A549 (cell line): ENCODE data around the gene HOGA1. TPM values are rescaled to one million over a fixed set of nuclear protein-coding genes. Genes with fewer than 3 reads are reported as not detected.
A peak's percentile ranks its signal among the peaks of the same experiment; 100 is the strongest.

Source experiments
- ATAC-seq, 2 experiments: fragments of 200-7000 bp in 1 of 2; fragments of >200 bp in 1 of 2; cut with Nextera tagmentation in 1 of 2; cut with Tn5 transposase in 1 of 2; 3 replicates each; pipeline versions ENCODE4 v1.8.0 to v1.9.1; 2018 to 2020; ENCODE audit warnings: mild to moderate bottlenecking in 1 of 2, moderate library complexity in 1 of 2
- CTCF ChIA-PET: fragments of 300-600 bp; sonication (Branson Sonifier 250); formaldehyde crosslinking; extraction: SDS; loops from one replicate; lab custom pipeline; 2021; ENCODE audit warnings: antibody characterized with exemption, inconsistent platforms; lab: Yijun Ruan, JAX
- POLR2A ChIA-PET: fragments of 350-600 bp; formaldehyde crosslinking; extraction: SDS; loops from one replicate; lab custom pipeline; 2021; ENCODE audit warnings: antibody characterized with exemption, inconsistent platforms; lab: Yijun Ruan, JAX
- DNase-seq, 2 experiments: peaks; one replicate each; pipeline versions ENCODE4 v3.0.0 to v3.0.0-alpha.2; 2011 to 2016; ENCODE audit warnings: low read depth in 1 of 2, low spot score in 1 of 2
- FAIRE-seq: peaks from 2 replicates; lab custom pipeline; 2011; peaks lifted over from hg19 to GRCh38; lab: Jason Lieb, UNC
- H3K27ac ChIP-seq, 2 experiments: fragments of >200 bp; sonication (Bioruptor Twin); formaldehyde crosslinking; 3 replicates each; pipeline ENCODE4 v1.5.1; 2016 to 2017
- H3K4me1 ChIP-seq: fragments of >200 bp; sonication (Bioruptor Twin); formaldehyde crosslinking; 3 replicates; pipeline ENCODE4 v1.6.1; 2016
- H3K4me2 ChIP-seq: fragments of >200 bp; sonication (Bioruptor Twin); formaldehyde crosslinking; 3 replicates; pipeline ENCODE4 v1.6.1; 2016
- H3K4me3 ChIP-seq: fragments of >200 bp; sonication (Bioruptor Twin); formaldehyde crosslinking; 3 replicates; pipeline ENCODE4 v1.5.1; 2016
- H3K9me3 ChIP-seq: fragments of >200 bp; sonication (Bioruptor Twin); formaldehyde crosslinking; 3 replicates; pipeline ENCODE4 v1.6.1; 2016
- CEBPB ChIP-seq, 2 experiments: fragments of >200 bp in 1 of 2; sonication (Bioruptor Twin) in 1 of 2; formaldehyde crosslinking in 1 of 2; IDR thresholded peaks; 2 replicates each; pipeline ENCODE4 v1.6.1; 2012 to 2016
- CTCF ChIP-seq: fragments of >200 bp; sonication (Bioruptor Twin); formaldehyde crosslinking; IDR thresholded peaks from 3 replicates; pipeline ENCODE4 v1.5.1; 2016
- E2F6 ChIP-seq: IDR thresholded peaks from 2 replicates; pipeline ENCODE4 v1.6.1; 2012; ENCODE audit warnings: low read depth, borderline replicate concordance
- EP300 ChIP-seq, 2 experiments: fragments of >200 bp; sonication (Bioruptor Twin); formaldehyde crosslinking; IDR thresholded peaks; 2 replicates in 1 of 2; 3 replicates in 1 of 2; pipeline ENCODE4 v1.6.1; 2016 to 2017
- ESRRA ChIP-seq: fragments of 150-350 bp; IDR thresholded peaks from 2 replicates; pipeline ENCODE4 v1.6.1; 2014; ENCODE audit warnings: mild to moderate bottlenecking, low read length, borderline replicate concordance
- FOSB ChIP-seq: fragments of 250-450 bp; sonication (Bioruptor Pico); IDR thresholded peaks from 2 replicates; pipeline ENCODE4 v1.5.0; 2020; ENCODE audit warnings: mild to moderate bottlenecking, moderate library complexity
- FOSL2 ChIP-seq, 2 experiments: fragments of 450-650 bp in 1 of 2; fragments of >200 bp in 1 of 2; sonication (Bioruptor Twin) in 1 of 2; formaldehyde crosslinking; IDR thresholded peaks; 2 replicates each; pipeline versions ENCODE4 v1.5.0 to v1.6.1; 2016 to 2020; ENCODE audit warnings: mild to moderate bottlenecking in 1 of 2, moderate library complexity in 1 of 2
- GATA3 ChIP-seq: IDR thresholded peaks from 2 replicates; pipeline ENCODE4 v1.6.1; 2012; ENCODE audit warnings: borderline replicate concordance
- HDAC2 ChIP-seq: fragments of 200-600 bp; sonication (generic); IDR thresholded peaks from 2 replicates; pipeline ENCODE4 v1.6.1; 2016
- KDM1A ChIP-seq: fragments of 200-600 bp; sonication (generic); IDR thresholded peaks from 2 replicates; pipeline ENCODE4 v1.6.1; 2016; ENCODE audit warnings: low read depth, mild to moderate bottlenecking
- MAFK ChIP-seq: fragments of 450-650 bp; IDR thresholded peaks from 2 replicates; pipeline ENCODE4 v1.6.1; 2014; ENCODE audit not compliant: partially characterized antibody
- MAX ChIP-seq: IDR thresholded peaks from 2 replicates; pipeline ENCODE4 v1.6.1; 2012
- NFE2L2 ChIP-seq: fragments of 150-350 bp; conservative IDR thresholded peaks from 2 replicates; pipeline ENCODE4 v1.6.1; 2014; ENCODE audit warnings: low read length
- POLR2A ChIP-seq: IDR thresholded peaks from 2 replicates; pipeline ENCODE4 v1.6.1; 2012; ENCODE audit warnings: mild to moderate bottlenecking, low read length
- POLR2AphosphoS2 ChIP-seq: conservative IDR thresholded peaks from 2 replicates; pipeline ENCODE4 v1.6.1; 2012; ENCODE audit warnings: low read length, improper control_type of control experiment, inconsistent platforms
- RAD21 ChIP-seq, 2 experiments: fragments of >200 bp in 1 of 2; sonication (Bioruptor Twin) in 1 of 2; formaldehyde crosslinking in 1 of 2; IDR thresholded peaks in 1 of 2; conservative IDR thresholded peaks in 1 of 2; 2 replicates in 1 of 2; 3 replicates in 1 of 2; pipeline ENCODE4 v1.6.1; 2012 to 2018; ENCODE audit warnings: inconsistent platforms in 1 of 2
- RFX5 ChIP-seq: fragments of 450-650 bp; IDR thresholded peaks from 2 replicates; pipeline ENCODE4 v1.7.1; 2014; ENCODE audit warnings: antibody characterized with exemption, mild to moderate bottlenecking, moderate library complexity
- SMC3 ChIP-seq: fragments of >200 bp; sonication (Bioruptor Twin); formaldehyde crosslinking; IDR thresholded peaks from 3 replicates; pipeline ENCODE4 v1.6.1; 2018; ENCODE audit warnings: inconsistent platforms
- SREBF2 ChIP-seq: fragments of 450-650 bp; IDR thresholded peaks from 2 replicates; pipeline ENCODE4 v1.6.1; 2014; ENCODE audit warnings: mild to moderate bottlenecking, moderate library complexity
- ZFP36 ChIP-seq: fragments of 450-650 bp; IDR thresholded peaks from 2 replicates; pipeline ENCODE4 v1.6.1; 2014; ENCODE audit warnings: borderline replicate concordance; ENCODE audit not compliant: partially characterized antibody
- ZSCAN20 ChIP-seq: fragments of 250-450 bp; sonication (Bioruptor Pico); IDR thresholded peaks from 2 replicates; pipeline ENCODE4 v1.8.0; 2022; ENCODE audit warnings: mild to moderate bottlenecking, moderate library complexity
- WGBS: methylation state at CpG from one replicate; pipeline ENCODE4 v1.1.6; 2017; ENCODE audit errors: missing lambda C conversion rate; 5-methylcytosine and 5-hydroxymethylcytosine counted together
- polyA plus RNA-seq, 4 experiments: library from polyadenylated mRNA; depleted of rRNA in 3 of 4; stranded (reverse); fragments of >200 nt; fragmentation: RNase III in 1 of 4; extraction: RNeasy Plus Mini Kit Qiagen cat#74134 plus additional on column Dnase treatment in 1 of 4; gene quantifications; 2 replicates in 3 of 4; 3 replicates in 1 of 4; pipeline ENCODE4 v1.2.3, GENCODE V29; 2011 to 2017
- TF ChIP-seq, protein P1 (sequence below): IDR thresholded peaks from 2 replicates; pipeline ENCODE4 v1.6.1; 2012

Gene HOGA1
- polyA plus RNA-seq, 2 of the 4 experiments (the other 2 are of a cell fraction), result 2.0 to 3.1 TPM

DNA sequence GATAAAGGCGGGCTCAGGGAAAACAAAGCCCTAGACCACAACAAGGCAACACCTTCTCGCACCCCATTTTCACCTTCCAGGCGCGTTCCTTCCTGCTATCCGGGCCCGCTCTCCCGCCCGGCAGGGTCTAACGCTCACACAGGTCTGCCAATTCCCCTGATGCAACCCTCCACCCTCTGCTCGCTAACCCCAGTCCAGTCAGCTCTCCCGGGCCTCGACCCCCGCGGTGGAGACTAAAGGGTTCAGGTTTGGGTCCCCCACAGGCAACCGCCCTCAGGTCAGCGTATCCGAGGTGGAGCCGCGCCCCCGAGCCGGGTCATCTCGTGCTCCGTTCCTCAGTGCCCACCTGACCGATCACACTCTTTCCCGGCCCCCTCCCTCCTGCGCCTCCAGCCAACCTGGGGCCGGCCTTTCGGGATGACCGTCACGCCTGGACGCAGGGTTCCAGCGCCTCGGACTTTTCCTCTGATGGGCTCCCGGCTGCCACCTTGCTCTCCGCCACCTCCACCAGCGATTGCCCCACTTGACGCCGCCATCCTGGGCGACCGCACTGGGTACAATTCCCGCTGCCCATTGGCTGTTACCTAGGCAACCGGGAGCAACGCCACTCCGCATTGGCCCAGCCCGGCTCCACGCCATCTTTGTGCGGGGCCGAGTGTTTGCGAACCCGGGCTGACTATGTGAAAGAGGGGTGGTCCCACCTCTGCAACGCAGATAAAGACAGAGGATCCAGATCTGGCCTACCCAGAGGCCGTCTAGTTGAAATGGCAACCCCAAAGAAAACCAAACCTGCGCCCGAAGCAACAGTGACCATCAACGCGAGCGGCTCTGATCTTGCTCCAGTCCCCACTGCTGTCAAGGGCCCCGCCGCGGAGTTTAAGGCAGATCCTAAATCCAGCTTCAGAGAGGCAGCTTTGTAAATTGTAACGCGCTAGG lies 49.0 kb downstream of the HOGA1 start, which contains the start of gene MORN4 (continued):
- TF ChIP-seq RFX5 (peak; percentile 86), KDM1A (no peak), ZSCAN20 (CRISPR knock-in tag) (no peak), RAD21 (conservative IDR thresholded peaks at IDR 0.05 in 1 of 2, IDR thresholded peaks at IDR 0.05 in 1 of 2) (no peak), POLR2AphosphoS2 (no peak), MAX (peak; percentile 81), MAFK (no peak), FOSB (no peak), CEBPB (IDR thresholded peaks at IDR 0.05) (peak; percentile 46 to 64; a peak in 3 of 4 replicates), CTCF (no peak), E2F6 (no peak), SREBF2 (no peak), GATA3 (no peak), FOSL2 (IDR thresholded peaks at IDR 0.05) (no peak), FOSL2 (CRISPR knock-in tag; IDR thresholded peaks at IDR 0.05) (no peak), POLR2A (peak; percentile 60), NFE2L2 (no peak), ZFP36 (no peak), EP300 (IDR thresholded peaks at IDR 0.05) (no peak), ESRRA (no peak)
- TF ChIP-seq, protein P1, sequence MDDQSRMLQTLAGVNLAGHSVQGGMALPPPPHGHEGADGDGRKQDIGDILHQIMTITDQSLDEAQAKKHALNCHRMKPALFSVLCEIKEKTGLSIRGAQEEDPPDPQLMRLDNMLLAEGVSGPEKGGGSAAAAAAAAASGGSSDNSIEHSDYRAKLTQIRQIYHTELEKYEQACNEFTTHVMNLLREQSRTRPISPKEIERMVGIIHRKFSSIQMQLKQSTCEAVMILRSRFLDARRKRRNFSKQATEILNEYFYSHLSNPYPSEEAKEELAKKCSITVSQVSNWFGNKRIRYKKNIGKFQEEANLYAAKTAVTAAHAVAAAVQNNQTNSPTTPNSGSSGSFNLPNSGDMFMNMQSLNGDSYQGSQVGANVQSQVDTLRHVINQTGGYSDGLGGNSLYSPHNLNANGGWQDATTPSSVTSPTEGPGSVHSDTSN, result 0 out of 2 replicates have a peak, but pooled peaks have one; percentile 31

DNA sequence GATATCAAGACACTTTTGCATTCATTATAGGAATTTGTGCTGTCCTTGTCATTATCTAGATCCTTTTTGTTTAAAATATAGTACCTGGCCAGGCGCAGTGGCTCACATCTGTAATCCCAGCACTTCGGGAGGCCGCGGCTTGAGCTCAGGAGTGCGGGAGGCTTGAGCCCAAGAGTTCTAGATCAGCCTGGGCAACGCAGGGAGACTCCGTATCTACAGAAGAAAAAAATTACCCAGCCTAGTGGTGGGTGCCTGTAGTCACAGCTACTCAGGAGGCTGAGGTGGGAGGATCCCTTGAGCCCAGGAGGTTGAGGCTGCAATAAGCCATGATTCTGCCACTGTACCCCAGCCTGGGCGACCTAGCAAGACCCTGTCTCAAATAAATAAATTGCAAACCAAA lies 49.7 kb downstream of the HOGA1 start:
- CTCF ChIA-PET, result interaction anchor here (1.0 to 1.9 kb wide), 4 partner anchors 10 to 62 kb away, joined by 3 to 17 read pairs (median 4); partner anchors contain the start of gene ANKRD2
- no peak for FAIRE-seq
- H3K27ac ChIP-seq, result peak overlapping the region; percentile 91 to 92
- ATAC-seq, result peak; percentile 78
- H3K9me3 ChIP-seq, result no peaks in the 10 kb centered on the region
- TF ChIP-seq SMC3, result 0 out of 3 replicates have a peak, but pooled peaks have one; percentile 7
- peak; percentile 25; the same call in 1 of the 3 replicates for TF ChIP-seq CTCF
- TF ChIP-seq HDAC2, result no peak; the same call in 1 of the 2 replicates
- H3K4me2 ChIP-seq, result peak overlapping the region; percentile 88
- H3K4me3 ChIP-seq, result peak overlapping the region; percentile 87
- POLR2A ChIA-PET, result interaction anchor here (0.9 kb wide), 1 partner anchor 38 kb away, joined by 3 read pairs; no protein-coding TSS in a partner anchor
- 30% methylated on average over 8 of the region's 8 CpGs for WGBS
- H3K4me1 ChIP-seq, result peaks cover 7% of the 10 kb centered on the region; the same call in 2 of the 3 replicates
- DNase-seq, result peak in 1 of 2 experiments; percentile 58
